HepG2 (cell line): ENCODE measurements around the gene TMX2. TPM values are rescaled to one million over a fixed set of nuclear protein-coding genes. Genes with fewer than 3 reads are reported as not detected.

Source experiments
- DMTF1 ChIP-seq: sonication (generic); formaldehyde crosslinking; IDR thresholded peaks from 2 replicates; pipeline ENCODE4 v1.4.0; 2020; ENCODE audit warnings: mild to moderate bottlenecking, missing genetic modification reagents
- HNF4G ChIP-seq, 2 experiments: sonication (generic) in 1 of 2; formaldehyde crosslinking in 1 of 2; IDR thresholded peaks; 2 replicates each; pipeline versions ENCODE4 v1.4.0 to v1.6.1; 2011 to 2020; ENCODE audit warnings: borderline replicate concordance in 2 of 2, low read depth in 2 of 2, mild to moderate bottlenecking in 2 of 2, low read length in 1 of 2, missing genetic modification reagents in 1 of 2, moderate library complexity in 1 of 2
- HOXA9 ChIP-seq: sonication (generic); formaldehyde crosslinking; IDR thresholded peaks from 2 replicates; pipeline ENCODE4 v1.8.1; 2022; ENCODE audit warnings: missing genetic modification reagents, mild to moderate bottlenecking, moderate library complexity, borderline replicate concordance
- NPAS2 ChIP-seq: sonication (generic); formaldehyde crosslinking; IDR thresholded peaks from 2 replicates; pipeline ENCODE4 v1.8.0; 2022; ENCODE audit warnings: mild to moderate bottlenecking, missing genetic modification reagents, borderline replicate concordance
- PAF1 ChIP-seq: IDR thresholded peaks from 2 replicates; pipeline ENCODE4 v1.6.1; 2016; ENCODE audit warnings: missing genetic modification reagents, missing compliant biosample characterization
- PBX2 ChIP-seq: IDR thresholded peaks from 2 replicates; pipeline ENCODE4 v1.6.1; 2016; ENCODE audit warnings: control low read depth
- SMAD3 ChIP-seq: sonication (generic); formaldehyde crosslinking; IDR thresholded peaks from 2 replicates; pipeline ENCODE4 v1.4.0; 2020; ENCODE audit warnings: missing genetic modification reagents
- SP1 ChIP-seq, 2 experiments: fragments of 450-650 bp in 1 of 2; sonication (generic) in 1 of 2; formaldehyde crosslinking in 1 of 2; IDR thresholded peaks; 2 replicates each; pipeline versions ENCODE4 v1.4.0 to v1.6.1; 2016 to 2020; ENCODE audit warnings: missing genetic modification reagents in 1 of 2
- SPEN ChIP-seq: sonication (generic); formaldehyde crosslinking; IDR thresholded peaks from 2 replicates; pipeline ENCODE4 v1.5.1; 2020; ENCODE audit warnings: low read depth, mild to moderate bottlenecking, missing genetic modification reagents
- ZFYVE20 ChIP-seq: sonication (generic); formaldehyde crosslinking; IDR thresholded peaks from 2 replicates; pipeline ENCODE4 v1.8.0; 2023; ENCODE audit warnings: low read depth, mild to moderate bottlenecking, moderate library complexity, missing genetic modification reagents, borderline replicate concordance
- ZNF20 ChIP-seq: sonication (generic); formaldehyde crosslinking; IDR thresholded peaks from 2 replicates; pipeline ENCODE4 v1.4.0; 2020; ENCODE audit warnings: mild to moderate bottlenecking, moderate library complexity, missing genetic modification reagents
- ZNF264 ChIP-seq: sonication (generic); formaldehyde crosslinking; IDR thresholded peaks from 2 replicates; pipeline ENCODE4 v1.4.0; 2020; ENCODE audit warnings: missing genetic modification reagents
- ZNF329 ChIP-seq: sonication (generic); formaldehyde crosslinking; IDR thresholded peaks from 2 replicates; pipeline ENCODE4 v1.9.0; 2021; ENCODE audit warnings: low read depth, mild to moderate bottlenecking, missing genetic modification reagents
- ZNF382 ChIP-seq: sonication (generic); formaldehyde crosslinking; IDR thresholded peaks from 2 replicates; pipeline ENCODE4 v1.5.0; 2020; ENCODE audit warnings: missing genetic modification reagents, mild to moderate bottlenecking, borderline replicate concordance
- ZNF431 ChIP-seq: sonication (generic); formaldehyde crosslinking; IDR thresholded peaks from 2 replicates; pipeline ENCODE4 v1.9.0; 2022; ENCODE audit warnings: missing genetic modification reagents, low read depth, mild to moderate bottlenecking, borderline replicate concordance
- ZNF468 ChIP-seq: sonication (generic); formaldehyde crosslinking; IDR thresholded peaks from 2 replicates; pipeline ENCODE4 v1.8.0; 2022; ENCODE audit warnings: mild to moderate bottlenecking, moderate library complexity, missing genetic modification reagents
- ZNF557 ChIP-seq: sonication (generic); formaldehyde crosslinking; IDR thresholded peaks from 2 replicates; pipeline ENCODE4 v1.4.0; 2020; ENCODE audit warnings: missing genetic modification reagents
- ZNF746 ChIP-seq: sonication (generic); formaldehyde crosslinking; IDR thresholded peaks from 2 replicates; pipeline ENCODE4 v1.8.0; 2022; ENCODE audit warnings: mild to moderate bottlenecking, missing genetic modification reagents
- ZNF747 ChIP-seq: sonication (generic); formaldehyde crosslinking; IDR thresholded peaks from 2 replicates; pipeline ENCODE4 v1.8.1; 2023; ENCODE audit warnings: missing genetic modification reagents, mild to moderate bottlenecking, borderline replicate concordance
- ZNF749 ChIP-seq: sonication (generic); formaldehyde crosslinking; IDR thresholded peaks from 2 replicates; pipeline ENCODE4 v1.8.0; 2022; ENCODE audit warnings: mild to moderate bottlenecking, missing genetic modification reagents, moderate library complexity, borderline replicate concordance
- polyA plus RNA-seq, 8 experiments: library from polyadenylated mRNA; depleted of rRNA in 3 of 8; stranded (reverse) in 7 of 8; unstranded in 1 of 8; fragments of >200 nt; fragmentation: Illumina TruSeq in 4 of 8; extraction: Trizol in 4 of 8; gene quantifications; 2 replicates each; pipeline versions ENCODE4 v1.2.1 to v1.2.3, GENCODE V29; 2011 to 2016; ENCODE audit warnings: low read depth in 4 of 8, missing spikeins in 1 of 8, mixed read lengths in 1 of 8; ENCODE audit not compliant: insufficient read depth in 1 of 8
- total RNA-seq, 5 experiments: library from RNA; depleted of rRNA; stranded (reverse); fragments of >200 nt; fragmentation: Illumina TruSeq; extraction: Trizol; gene quantifications; 2 replicates each; pipeline ENCODE4 v1.2.3, GENCODE V29; 2016; ENCODE audit warnings: low read depth in 1 of 5
- TF ChIP-seq, protein P1 (sequence below): sonication (generic); formaldehyde crosslinking; IDR thresholded peaks from 2 replicates; pipeline ENCODE4 v1.4.0; 2020; ENCODE audit warnings: missing genetic modification reagents, borderline replicate concordance

Gene TMX2
- total and polyA plus RNA-seq, 2 of the 13 experiments (the other 11 are each of a cell fraction or from before 2014, with no cell fraction given), result 84.5 to 129 TPM

DNA sequence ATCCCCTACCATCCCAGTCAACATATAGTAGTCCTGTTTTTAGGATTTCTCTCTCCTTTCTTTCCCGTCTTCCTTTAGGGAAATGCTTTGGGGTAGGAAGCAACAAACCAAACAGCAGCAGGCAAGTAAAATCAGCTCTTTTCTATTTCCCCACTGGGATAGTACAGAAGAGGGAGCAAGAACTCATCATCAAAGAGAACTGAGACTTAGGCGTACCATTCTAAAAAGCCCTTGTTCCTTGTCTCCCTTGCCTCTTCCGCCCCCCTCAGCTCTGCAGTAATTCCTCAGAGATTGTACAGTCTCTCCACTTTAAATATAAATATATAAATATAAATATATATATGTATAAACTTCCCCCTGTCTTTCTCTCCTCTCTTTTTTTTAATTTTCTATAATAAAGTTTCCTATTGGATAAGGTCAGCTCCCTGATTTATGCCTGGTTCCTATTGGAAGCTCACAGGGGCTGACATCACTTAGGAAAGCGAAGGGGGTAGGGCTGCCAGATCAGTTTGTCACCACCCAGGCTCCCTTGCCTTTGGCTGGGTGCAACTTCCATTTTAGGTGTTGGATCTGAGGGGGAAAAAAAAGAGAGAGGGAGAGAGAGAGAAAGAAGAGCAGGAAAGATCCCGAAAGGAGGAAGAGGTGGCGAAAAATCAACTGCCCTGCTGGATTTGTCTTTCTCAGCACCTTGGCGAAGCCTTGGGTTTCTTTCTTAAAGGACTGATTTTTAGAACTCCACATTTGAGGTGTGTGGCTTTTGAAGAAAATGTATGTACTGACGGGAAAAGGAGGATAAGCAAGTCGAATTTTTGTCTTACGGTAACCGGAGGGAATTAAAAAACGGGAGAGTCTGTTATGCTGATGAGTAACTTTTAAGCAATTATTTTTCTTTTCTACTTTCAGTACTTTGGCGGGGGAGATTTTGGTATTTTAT lies 49.2 kb downstream of the TMX2 start, which contains the start of gene CTNND1 (continued):
- TF ChIP-seq ZNF749 (CRISPR knock-in tag), result no peak
- TF ChIP-seq ZNF746, result no peak
- TF ChIP-seq ZNF20 (CRISPR knock-in tag), result no peak
- no peak for TF ChIP-seq ZNF468 (CRISPR knock-in tag)
- TF ChIP-seq HNF4G (IDR thresholded peaks at IDR 0.05; ENCODE audit: borderline replicate concordance, low read depth, low read length), result 0 out of 2 replicates have a peak, but pooled peaks have one; percentile 9
- TF ChIP-seq HNF4G (CRISPR knock-in tag; IDR thresholded peaks at IDR 0.05; ENCODE audit: borderline replicate concordance, low read depth), result no peak
- TF ChIP-seq HOXA9 (CRISPR knock-in tag), result no peak
- TF ChIP-seq ZNF557 (CRISPR knock-in tag), result no peak
- no peak for TF ChIP-seq SP1 (IDR thresholded peaks at IDR 0.05)
- TF ChIP-seq SP1 (CRISPR knock-in tag; IDR thresholded peaks at IDR 0.05), result no peak
- TF ChIP-seq SMAD3 (CRISPR knock-in tag), result no peak; the same call in 1 of the 2 replicates
- TF ChIP-seq ZNF264 (CRISPR knock-in tag), result no peak
- TF ChIP-seq PBX2 (CRISPR knock-in tag), result no peak
- no peak for TF ChIP-seq PAF1 (CRISPR knock-in tag)
- no peak for TF ChIP-seq NPAS2 (CRISPR knock-in tag)
- no peak for TF ChIP-seq ZNF382 (CRISPR knock-in tag)
- no peak for TF ChIP-seq SPEN
- TF ChIP-seq DMTF1 (CRISPR knock-in tag), result no peak
- TF ChIP-seq, protein P1, sequence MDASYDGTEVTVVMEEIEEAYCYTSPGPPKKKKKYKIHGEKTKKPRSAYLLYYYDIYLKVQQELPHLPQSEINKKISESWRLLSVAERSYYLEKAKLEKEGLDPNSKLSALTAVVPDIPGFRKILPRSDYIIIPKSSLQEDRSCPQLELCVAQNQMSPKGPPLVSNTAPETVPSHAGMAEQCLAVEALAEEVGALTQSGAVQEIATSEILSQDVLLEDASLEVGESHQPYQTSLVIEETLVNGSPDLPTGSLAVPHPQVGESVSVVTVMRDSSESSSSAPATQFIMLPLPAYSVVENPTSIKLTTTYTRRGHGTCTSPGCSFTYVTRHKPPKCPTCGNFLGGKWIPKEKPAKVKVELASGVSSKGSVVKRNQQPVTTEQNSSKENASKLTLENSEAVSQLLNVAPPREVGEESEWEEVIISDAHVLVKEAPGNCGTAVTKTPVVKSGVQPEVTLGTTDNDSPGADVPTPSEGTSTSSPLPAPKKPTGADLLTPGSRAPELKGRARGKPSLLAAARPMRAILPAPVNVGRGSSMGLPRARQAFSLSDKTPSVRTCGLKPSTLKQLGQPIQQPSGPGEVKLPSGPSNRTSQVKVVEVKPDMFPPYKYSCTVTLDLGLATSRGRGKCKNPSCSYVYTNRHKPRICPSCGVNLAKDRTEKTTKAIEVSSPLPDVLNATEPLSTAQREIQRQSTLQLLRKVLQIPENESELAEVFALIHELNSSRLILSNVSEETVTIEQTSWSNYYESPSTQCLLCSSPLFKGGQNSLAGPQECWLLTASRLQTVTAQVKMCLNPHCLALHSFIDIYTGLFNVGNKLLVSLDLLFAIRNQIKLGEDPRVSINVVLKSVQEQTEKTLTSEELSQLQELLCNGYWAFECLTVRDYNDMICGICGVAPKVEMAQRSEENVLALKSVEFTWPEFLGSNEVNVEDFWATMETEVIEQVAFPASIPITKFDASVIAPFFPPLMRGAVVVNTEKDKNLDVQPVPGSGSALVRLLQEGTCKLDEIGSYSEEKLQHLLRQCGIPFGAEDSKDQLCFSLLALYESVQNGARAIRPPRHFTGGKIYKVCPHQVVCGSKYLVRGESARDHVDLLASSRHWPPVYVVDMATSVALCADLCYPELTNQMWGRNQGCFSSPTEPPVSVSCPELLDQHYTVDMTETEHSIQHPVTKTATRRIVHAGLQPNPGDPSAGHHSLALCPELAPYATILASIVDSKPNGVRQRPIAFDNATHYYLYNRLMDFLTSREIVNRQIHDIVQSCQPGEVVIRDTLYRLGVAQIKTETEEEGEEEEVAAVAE (CRISPR knock-in tag), result peak; percentile 100
- TF ChIP-seq ZNF431 (CRISPR knock-in tag), result no peak
- TF ChIP-seq ZNF747 (CRISPR knock-in tag), result no peak
- no peak for TF ChIP-seq ZFYVE20 (CRISPR knock-in tag)
- TF ChIP-seq ZNF329 (CRISPR knock-in tag), result no peak
